DND-41 (cell line): ENCODE measurements around the gene SMARCA2.

Experiments used
- EZH2 ChIP-seq: IDR thresholded peaks from 3 replicates; pipeline ENCODE4 v1.6.1; 2012; ENCODE audit warnings: borderline replicate concordance, low read depth, mild to moderate bottlenecking, moderate library complexity, low read length, inconsistent platforms; ENCODE audit not compliant: severe bottlenecking
- TF ChIP-seq, protein P1 (sequence below): IDR thresholded peaks from 2 replicates; pipeline ENCODE4 v1.5.1; 2012; ENCODE audit warnings: borderline replicate concordance, low read length, moderate library complexity, mild to moderate bottlenecking; ENCODE audit not compliant: poor library complexity, severe bottlenecking; ENCODE audit errors: extremely low read depth

DNA sequence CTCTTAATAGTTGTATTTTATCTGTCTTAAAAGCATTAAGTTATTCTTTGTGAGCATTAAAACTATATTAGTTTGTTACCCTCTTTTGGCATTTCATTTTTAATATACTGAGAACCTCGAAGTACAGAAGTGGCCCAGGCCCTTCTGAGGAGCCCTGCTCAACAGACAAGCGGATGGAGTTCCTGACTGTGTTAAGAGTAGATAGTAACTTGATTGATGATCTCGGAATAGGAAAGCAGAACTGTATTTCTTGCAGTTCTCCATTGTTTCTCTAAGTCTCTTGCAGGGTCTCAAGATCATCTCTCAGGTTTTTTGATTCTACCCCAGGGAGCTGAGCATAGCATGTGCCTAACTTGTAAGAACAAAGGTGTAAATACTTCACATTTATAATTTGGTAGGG is 139.6 kb downstream of the SMARCA2 start:
- TF ChIP-seq EZH2, result no peak
- TF ChIP-seq, protein P1, sequence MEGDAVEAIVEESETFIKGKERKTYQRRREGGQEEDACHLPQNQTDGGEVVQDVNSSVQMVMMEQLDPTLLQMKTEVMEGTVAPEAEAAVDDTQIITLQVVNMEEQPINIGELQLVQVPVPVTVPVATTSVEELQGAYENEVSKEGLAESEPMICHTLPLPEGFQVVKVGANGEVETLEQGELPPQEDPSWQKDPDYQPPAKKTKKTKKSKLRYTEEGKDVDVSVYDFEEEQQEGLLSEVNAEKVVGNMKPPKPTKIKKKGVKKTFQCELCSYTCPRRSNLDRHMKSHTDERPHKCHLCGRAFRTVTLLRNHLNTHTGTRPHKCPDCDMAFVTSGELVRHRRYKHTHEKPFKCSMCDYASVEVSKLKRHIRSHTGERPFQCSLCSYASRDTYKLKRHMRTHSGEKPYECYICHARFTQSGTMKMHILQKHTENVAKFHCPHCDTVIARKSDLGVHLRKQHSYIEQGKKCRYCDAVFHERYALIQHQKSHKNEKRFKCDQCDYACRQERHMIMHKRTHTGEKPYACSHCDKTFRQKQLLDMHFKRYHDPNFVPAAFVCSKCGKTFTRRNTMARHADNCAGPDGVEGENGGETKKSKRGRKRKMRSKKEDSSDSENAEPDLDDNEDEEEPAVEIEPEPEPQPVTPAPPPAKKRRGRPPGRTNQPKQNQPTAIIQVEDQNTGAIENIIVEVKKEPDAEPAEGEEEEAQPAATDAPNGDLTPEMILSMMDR, result no peak
